ENCODE data around the gene TRIM71. TPM values are rescaled to one million over a fixed set of nuclear protein-coding genes. Genes with fewer than 3 reads are reported as not detected.

Gene TRIM71
- total and polyA plus RNA-seq, 12 donors: 0.07 TPM; not detected in 11

DNA sequence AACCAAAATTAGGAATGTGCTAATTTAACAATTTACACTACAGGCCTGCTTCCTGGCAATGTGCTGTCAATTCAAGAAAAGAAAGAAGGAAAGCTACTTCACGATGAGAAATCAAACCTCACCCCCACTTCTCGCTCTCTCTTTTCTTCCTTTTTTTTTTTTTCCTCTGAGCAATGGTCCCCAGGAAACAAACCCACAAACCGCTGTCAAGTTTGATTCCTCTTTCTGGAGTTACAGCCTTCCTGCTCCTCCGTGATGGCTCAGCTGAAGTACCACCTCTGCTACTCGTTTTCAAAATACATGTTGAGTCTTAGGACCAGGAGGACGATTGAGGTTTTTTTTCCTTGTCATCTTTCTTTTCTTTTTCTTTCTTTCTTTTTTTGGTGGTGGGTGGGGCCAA lies 3.4 kb upstream of the TRIM71 start:
- intact Hi-C loops (cut with DNase I): no loop called here

DNA sequence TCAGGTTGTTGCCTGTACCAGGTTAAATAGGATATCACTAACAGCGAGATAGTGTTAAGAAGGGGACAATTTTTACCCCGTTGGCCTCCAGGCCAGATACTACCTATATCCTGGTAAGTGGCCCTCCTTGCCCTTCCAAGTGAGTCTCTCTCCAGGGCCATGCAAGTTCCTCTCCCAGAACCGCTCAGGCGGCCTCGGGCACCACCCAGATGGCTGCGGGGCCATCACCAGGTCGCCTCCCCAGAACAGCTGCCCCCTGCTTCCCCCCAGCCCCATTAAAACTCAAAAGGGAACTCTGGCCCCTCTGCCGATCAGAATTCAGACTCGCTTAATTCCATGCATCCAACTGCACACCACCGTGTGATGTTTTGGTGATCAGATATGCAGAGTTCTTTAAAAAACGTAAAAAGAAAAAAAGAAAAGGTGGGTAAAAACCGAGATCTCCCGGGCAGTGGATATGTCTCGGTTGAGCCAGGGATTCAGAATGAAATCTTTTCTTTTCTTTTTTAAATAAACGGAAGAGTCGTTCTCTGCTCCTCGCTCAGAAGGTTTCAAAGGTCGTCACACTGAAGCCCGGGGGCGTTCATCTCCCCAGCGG lies 1.9 kb upstream of the TRIM71 start:
- Histone ChIP-seq H3K36me3 (no peaks in the 10 kb centered on the region), H3K4me3 (peak overlapping the region in 7 of 10 donors; percentile 38 to 59 (median 51)), H3K4me1 (peaks cover 3 to 32% (median 15%) of the 10 kb centered on the region in 9 donors), H3K9me3 (no peaks in the 10 kb centered on the region), H3K27ac (no peak overlapping the region), H3K27me3 (peaks cover 23 to 65% (median 49%) of the 10 kb centered on the region in 7 donors)
- TF ChIP-seq, protein P1, sequence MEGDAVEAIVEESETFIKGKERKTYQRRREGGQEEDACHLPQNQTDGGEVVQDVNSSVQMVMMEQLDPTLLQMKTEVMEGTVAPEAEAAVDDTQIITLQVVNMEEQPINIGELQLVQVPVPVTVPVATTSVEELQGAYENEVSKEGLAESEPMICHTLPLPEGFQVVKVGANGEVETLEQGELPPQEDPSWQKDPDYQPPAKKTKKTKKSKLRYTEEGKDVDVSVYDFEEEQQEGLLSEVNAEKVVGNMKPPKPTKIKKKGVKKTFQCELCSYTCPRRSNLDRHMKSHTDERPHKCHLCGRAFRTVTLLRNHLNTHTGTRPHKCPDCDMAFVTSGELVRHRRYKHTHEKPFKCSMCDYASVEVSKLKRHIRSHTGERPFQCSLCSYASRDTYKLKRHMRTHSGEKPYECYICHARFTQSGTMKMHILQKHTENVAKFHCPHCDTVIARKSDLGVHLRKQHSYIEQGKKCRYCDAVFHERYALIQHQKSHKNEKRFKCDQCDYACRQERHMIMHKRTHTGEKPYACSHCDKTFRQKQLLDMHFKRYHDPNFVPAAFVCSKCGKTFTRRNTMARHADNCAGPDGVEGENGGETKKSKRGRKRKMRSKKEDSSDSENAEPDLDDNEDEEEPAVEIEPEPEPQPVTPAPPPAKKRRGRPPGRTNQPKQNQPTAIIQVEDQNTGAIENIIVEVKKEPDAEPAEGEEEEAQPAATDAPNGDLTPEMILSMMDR (IDR thresholded peaks at IDR 0.05): no peak
- DNase-seq: no peak
- no peak for ATAC-seq
- WGBS, 2 donors: 26 to 27% methylated on average over 21 of the region's 21 CpGs
- intact Hi-C loops (cut with DNase I): no loop called here

More for the DNA sequence above, 3.4 kb upstream of the TRIM71 start:
- Histone ChIP-seq H3K4me3 (no peak overlapping the region), H3K9me3 (no peaks in the 10 kb centered on the region), H3K27ac (no peak overlapping the region), H3K27me3 (peaks cover 14 to 50% (median 33%) of the 10 kb centered on the region in 7 donors), H3K4me1 (peaks cover 3 to 32% (median 15%) of the 10 kb centered on the region in 9 donors), H3K36me3 (no peaks in the 10 kb centered on the region)
- ATAC-seq (no peak), DNase-seq (no peak)
- TF ChIP-seq, protein P1 (IDR thresholded peaks at IDR 0.05): no peak
- 69 to 78% methylated on average over 6 of the region's 6 CpGs for WGBS, 2 donors

DNA sequence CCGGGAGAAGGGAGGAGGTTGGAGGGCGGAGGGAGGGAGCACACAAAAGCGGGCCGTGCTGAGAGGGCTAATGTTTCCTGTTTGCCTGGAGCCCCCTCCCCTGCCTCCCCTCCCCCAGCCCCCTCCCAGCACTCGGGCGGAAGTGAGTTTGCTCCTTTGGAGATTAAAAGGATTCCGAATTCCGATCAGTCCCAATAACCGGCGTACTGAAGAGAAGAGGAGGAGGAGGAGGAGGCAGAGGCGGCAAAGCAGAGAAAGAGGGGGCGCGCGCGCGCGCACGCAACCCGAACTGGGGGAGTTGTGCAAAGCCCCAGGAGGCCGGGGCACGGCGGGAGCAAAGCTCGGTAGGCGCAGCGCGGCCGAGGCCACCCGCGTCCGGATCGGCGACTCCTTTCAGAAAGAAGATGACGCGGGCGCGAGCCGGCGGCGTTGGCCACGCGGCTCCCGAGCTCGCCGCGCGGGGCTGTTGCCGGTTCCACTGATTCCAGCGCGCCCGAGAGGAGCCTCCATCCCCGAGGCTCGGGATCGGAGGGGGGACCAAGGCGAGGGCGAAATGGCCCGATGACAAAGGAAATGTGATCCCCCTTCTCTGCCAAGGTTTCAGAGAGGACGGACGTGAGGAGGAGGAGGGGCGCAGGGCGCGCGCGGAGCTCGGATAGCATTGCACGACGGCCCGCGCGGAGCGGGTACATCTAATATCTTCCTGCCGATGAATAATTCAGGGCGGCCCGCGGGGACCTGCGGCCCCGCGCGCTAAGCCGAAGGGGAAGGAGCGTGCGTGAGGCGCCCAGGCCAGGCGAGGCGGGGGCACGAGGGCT lies 1.1 kb upstream of the TRIM71 start:
- H3K36me3 ChIP-seq: no peaks in the 10 kb centered on the region
- WGBS, 2 donors: 0 to 1% methylated on average over 84 to 85 of the region's 85 CpGs
- peak overlapping the region in 9 of 10 donors; percentile 26 to 59 (median 50) for H3K4me3 ChIP-seq
- intact Hi-C loops (cut with DNase I): no loop called here
- H3K4me1 ChIP-seq: peaks cover 3 to 32% (median 15%) of the 10 kb centered on the region in 9 donors
- ATAC-seq (no peak), DNase-seq (no peak)
- peaks cover 23 to 72% (median 56%) of the 10 kb centered on the region in 7 donors for H3K27me3 ChIP-seq
- TF ChIP-seq, protein P1 (IDR thresholded peaks at IDR 0.05): no peak
- no peaks in the 10 kb centered on the region for H3K9me3 ChIP-seq
- H3K27ac ChIP-seq: no peak overlapping the region

DNA sequence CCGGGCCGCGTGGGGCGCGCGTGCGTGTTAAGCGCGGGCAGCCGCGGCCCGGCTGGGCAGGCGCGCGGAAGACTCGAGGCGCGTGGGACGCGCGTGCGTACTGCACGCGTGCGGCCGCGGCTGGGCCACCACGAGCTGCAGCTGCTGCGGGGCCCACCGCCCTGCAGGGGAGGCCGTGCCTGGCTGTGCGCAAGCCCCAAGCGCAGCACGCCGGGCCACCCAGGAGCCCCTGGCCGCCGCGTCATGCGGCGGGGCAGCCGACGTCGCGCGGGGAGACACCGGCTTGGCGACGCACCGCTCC lies 590 bp upstream of the TRIM71 start:
- intact Hi-C loops (cut with DNase I): no loop called here

More for the DNA sequence above, 590 bp upstream of the TRIM71 start:
- TF ChIP-seq, protein P1 (IDR thresholded peaks at IDR 0.05): no peak
- ATAC-seq (no peak), DNase-seq (no peak)
- Histone ChIP-seq H3K36me3 (no peaks in the 10 kb centered on the region), H3K9me3 (no peaks in the 10 kb centered on the region), H3K4me1 (peaks cover 3 to 32% (median 15%) of the 10 kb centered on the region in 9 donors), H3K4me3 (peak overlapping the region in 9 of 10 donors; percentile 26 to 59 (median 50)), H3K27ac (no peak overlapping the region), H3K27me3 (peaks cover 23 to 78% (median 62%) of the 10 kb centered on the region in 7 donors)
- 0 to 1% methylated on average over 49 of the region's 49 CpGs for WGBS, 2 donors

Data from heart right ventricle (tissue), 16 donors.